DLD1 (cell line): ENCODE data around the gene SLK.

Source experiments
- in situ Hi-C: cut with HindIII; loops from 2 replicates; pipeline ENCODE4 v1.10.0; 2017; ENCODE audit warnings: low sequenced_read_pairs

SLK gene

DNA sequence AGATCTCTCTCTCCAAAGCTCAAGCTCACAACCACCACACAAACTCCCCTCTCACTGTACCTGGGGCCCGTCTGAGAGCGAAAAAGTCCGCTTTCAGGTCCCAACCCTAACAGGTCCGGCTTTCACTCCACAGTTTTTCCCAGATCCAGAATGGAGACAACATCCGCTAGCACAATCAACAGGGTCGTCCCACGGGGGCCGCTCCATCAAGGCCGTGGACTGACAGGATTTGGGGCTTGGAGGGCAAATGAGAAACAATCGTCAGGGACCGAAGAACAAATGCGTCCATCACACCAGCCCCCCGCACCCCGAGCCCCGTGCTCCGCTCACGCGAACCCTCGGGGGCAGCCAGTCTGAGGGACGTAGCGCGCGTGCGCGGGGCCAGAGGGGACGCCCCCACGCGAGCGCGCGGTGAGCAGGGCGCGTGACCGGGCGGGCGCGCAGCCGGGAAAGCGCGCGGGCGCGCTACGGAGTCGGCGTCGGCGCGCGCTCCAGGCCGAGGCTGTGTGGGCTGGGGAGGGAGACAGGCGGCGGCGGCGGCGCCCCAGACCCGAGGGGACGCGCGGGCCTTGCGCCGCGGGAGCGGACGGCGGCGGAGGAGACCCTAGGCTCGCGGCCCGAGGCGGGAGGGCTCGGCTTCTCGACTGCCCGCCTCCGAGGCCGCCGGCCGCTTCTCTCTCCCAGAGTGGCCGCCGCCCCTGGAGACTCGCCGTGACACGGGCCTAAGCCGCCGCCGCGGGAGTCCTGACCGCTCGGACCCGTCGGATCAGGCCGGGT lies at the start of gene SLK:
Gene SLK, plus strand, starts transcription at position 470 of the 777 bp plus-strand sequence. CDS start 606 bp downstream, outside the sequence.
- in situ Hi-C loops = no loop called here

GRCh38 chr10:103917302-103918052 lies 49.5 kb upstream of the SLK start:
- in situ Hi-C loops = no loop called here

GRCh38 chr10:103918053-103918846 lies 48.7 kb upstream of the SLK start, which contains the start of gene STN1:
TSS of gene STN1 (minus strand) at chr10:103918184. CDS start at chr10:103917594, 590 bp downstream.
- in situ Hi-C loops = no loop called here

GRCh38 chr10:103919648-103920025 lies 47.3 kb upstream of the SLK start:
- in situ Hi-C loops = no loop called here

DNA sequence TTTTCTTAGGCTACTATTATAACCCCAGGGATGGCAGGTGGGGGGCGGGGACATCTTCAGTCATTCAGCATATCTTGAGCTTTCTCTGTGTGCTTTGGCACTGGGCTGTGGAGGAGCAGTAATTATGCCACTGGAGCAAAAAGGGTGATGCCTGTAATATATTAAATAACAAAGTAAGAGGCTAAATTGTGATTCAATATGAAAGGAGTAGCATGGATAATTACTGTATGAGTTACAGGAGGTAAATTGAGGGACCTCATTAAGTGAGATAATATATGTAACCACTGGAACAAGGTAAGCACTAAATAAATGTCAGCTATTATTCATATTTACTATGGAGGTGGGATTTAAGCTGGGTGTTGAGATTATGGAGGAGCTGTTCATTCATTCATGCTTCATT lies 45.7 kb upstream of the SLK start:
- in situ Hi-C loops = no loop called here

DNA sequence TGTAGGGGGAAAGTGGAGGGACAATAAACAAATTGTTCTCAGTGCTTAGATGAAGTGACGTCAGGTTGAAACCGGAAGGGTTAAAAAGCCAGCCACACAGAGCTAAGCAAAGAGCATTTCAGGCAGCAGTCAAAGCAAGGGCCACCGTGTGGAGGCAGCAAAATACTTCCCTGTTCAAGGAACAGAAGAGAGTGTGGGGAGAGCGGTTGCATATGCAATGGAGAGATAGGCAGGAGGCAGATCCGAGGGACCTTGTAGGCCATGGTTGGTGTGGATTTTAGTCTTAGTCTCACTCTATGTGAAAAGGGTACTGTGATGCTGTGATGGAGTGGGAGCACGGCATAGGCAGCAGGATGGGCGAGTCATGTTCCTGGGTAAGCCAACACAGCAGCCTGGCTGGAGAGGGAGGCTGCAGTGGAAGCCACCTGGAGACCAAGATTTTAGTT lies 45.2 kb upstream of the SLK start:
- in situ Hi-C loops = no loop called here

DNA sequence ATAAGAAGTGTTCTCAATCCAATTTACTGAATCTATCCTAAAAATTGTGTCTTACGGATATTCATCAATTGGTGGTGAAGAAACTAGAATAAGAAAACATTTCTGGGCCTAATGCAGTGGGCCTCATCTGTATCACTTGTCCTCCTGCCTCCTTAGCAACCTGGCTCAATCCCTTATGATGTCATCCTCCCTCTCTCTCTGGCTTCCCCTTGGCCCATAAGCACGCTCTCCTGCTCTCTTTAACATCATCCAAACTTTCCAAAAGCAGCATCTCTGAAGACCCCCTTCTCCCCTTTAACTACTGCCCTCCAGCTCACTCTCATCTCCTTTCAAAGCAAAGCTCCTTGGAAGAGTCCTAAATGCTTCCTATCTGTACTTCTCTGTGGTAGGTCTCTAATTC lies 44.3 kb upstream of the SLK start:
- in situ Hi-C loops = no loop called here

DNA sequence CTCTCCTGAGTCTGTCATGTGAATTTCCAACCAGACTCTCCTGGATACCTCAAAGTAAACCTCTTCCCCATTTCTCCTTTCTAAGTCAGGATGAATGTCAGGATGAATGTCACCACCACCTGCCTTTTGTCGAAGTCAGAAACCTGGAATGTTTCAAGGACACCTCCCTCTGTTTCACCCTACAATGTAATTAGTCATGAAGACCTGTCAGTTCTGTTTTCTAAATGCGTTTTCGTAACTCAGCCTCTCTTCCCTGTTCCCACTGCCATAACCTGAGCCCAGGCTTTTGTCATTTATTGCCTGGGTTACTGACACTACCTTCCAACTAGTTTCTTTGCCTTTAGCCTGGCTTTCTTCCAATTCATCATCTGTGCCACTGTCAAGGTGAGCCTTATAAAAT lies 43.4 kb upstream of the SLK start:
- in situ Hi-C loops = no loop called here

DNA sequence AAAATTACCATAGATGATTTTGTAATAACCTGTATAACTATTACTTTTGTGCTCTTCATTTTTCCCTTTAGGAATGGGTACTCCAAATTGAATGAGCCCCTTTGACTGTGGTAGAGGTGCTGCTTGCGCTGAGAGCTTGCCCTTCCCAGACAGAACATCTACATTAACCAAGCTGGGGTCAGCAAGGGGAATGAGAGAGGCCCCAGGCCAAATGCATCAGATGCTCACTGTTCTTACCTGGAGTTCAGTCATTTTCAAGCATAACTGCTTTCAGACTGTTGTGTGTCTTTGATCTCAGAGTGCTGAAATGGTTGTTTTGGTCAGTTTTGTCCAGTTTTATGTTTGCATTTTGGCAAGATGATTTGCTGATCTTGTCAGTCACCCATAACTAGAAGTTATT lies 41.3 kb upstream of the SLK start:
- in situ Hi-C loops = no loop called here

DNA sequence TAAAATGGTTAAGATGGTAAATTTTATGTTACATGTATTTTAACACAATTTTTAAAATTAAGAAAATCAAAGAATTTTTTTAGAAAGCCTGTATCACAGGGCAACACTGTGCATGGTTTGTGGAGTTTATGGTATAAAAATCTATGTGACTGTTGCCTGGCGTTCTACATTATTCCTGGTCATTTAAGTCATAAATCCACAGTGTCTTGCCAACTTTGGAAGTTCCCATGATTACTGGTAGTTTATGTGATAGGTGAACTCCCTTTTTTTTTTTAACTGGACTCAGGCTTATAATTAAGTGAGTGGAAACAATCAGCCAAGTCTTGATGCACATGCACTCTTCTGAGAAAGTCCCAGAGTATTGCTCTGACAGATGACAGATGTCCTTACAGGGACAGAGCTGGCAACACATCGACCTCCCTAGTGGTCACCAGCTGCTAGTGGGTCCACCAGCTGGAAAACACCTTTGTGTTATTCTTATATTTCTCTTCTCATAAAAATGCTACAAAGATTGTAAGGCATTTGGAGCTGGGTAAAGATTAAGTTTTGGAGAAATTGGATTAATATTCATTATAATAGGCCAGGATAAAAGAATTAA lies 40.1 kb upstream of the SLK start:
- in situ Hi-C loops = no loop called here

DNA sequence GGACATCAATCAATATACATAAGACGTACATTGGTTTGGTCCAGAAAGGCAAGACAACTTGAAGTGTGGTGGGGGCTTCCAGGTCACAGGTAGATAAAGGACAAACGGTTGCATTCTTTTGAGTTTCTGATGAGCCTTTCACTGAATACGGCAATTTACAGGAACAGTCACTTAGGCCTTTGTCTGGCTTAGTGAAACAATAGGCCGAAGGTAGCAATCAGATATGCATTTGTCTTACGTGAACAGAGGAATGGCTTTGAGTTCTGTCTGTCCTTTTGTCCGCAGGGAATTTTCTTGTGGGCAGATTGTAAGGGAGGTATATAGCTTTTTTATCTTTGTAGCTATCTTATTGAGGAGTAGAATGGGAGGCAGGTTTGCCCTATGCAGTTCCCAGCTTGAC lies 38.2 kb upstream of the SLK start:
- in situ Hi-C loops = no loop called here

- in situ Hi-C loops = no loop called here
These were observed 37.5 kb upstream of the SLK start for GRCh38 chr10:103929381-103929921.

DNA sequence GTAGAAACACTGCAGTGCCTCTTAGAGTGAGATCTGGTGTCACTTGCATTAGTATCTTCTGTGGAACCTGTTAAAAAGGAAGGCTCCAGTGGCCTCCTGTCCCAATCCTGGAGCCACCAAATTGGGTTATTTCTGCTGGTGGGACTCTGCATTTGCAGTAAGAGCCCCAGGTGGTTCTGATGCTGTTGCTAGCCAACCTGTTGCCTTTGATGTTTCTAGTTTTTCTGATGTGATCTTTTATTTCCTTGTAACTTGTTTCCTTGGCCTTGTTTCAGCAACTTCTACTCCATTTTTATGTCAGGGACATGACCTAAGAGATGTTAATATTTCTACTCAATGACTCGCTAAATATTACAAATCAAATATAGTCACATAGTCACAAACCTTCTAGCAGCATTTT lies 36.5 kb upstream of the SLK start:
- in situ Hi-C loops = no loop called here

- in situ Hi-C loops = no loop called here
These were observed 36.1 kb upstream of the SLK start for GRCh38 chr10:103930881-103931280.

GRCh38 chr10:103931603-103932002 lies 35.3 kb upstream of the SLK start:
- in situ Hi-C loops = no loop called here

GRCh38 chr10:103932271-103932670 lies 34.7 kb upstream of the SLK start:
- in situ Hi-C loops = no loop called here

DNA sequence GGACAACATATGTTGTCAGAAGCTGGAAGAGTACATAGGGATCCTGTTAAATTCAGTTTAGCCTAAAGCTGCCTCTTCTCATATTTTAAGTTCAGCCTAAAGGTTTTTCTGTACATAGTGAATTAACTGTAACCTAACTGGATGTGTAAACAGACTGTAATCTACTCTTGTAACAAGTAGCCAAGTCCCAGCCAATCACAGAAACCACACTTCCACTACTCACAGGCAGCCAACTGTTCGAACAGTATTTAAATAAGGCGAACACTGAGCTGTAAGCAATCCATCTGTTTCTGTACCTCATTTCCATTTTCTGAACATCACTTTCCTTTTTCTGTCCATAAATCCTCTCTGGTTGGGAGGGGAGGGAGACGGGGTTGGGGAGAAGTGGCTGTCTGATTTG lies 34.0 kb upstream of the SLK start:
- in situ Hi-C loops = no loop called here

GRCh38 chr10:103933557-103934121 lies 33.3 kb upstream of the SLK start:
- in situ Hi-C loops = no loop called here

DNA sequence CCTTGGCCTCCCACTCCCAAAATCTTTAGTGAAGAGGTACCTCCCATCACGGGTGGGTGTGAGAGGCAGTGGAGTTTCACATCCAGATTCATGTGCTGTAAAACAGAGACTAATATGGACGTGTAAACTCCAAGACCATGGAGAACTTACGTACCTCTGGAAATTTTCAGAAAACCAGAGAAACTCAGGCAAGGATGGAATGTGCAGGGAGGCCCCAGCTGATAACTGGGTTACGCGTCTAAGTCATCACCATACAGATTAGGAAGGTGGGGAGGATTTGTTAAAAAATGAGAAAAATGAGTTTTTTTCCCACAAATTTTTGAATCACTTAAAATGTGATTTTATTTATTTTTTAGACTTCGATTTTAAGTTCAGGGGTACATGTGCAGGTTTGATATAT lies 32.6 kb upstream of the SLK start:
- in situ Hi-C loops = no loop called here

- in situ Hi-C loops = no loop called here
These were observed 30.9 kb upstream of the SLK start for GRCh38 chr10:103936022-103936421.
